Stimulated activated naive CD4-positive, alpha-beta T cell treated with Interleukin-2 at 50 U/mL for 16 hours (primary cell): ENCODE measurements around the gene DCST1.

Experiments used
- DNase-seq: peaks from one replicate; lab custom pipeline; 2025; lab: John Stamatoyannopoulos, UW

Gene DCST1

GRCh38 chr1:155052439-155053395 lies 19.1 kb downstream of the DCST1 start:
- no peak for DNase-seq

- DNase-seq: no peak
These were observed 20.0 kb downstream of the DCST1 start for GRCh38 chr1:155053531-155054105.

DNA sequence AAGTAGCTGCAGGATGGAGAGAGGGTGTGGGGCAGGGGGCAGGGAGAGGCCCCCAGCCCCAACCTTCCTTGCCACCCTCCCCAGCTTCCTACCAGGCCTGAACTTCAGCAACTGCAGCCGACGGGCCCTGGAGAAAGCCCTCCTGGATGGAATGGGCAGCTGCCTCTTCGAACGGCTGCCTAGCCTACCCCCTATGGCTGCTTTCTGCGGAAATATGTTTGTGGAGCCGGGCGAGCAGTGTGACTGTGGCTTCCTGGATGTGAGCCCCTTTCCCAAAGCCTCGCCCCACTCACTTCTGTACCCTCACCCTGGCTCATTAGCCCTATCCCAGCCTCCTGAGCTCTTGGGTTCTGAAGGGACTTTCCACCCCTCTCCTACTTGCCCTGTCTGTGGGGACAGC lies 23.5 kb downstream of the DCST1 start:
- no peak for DNase-seq

DNA sequence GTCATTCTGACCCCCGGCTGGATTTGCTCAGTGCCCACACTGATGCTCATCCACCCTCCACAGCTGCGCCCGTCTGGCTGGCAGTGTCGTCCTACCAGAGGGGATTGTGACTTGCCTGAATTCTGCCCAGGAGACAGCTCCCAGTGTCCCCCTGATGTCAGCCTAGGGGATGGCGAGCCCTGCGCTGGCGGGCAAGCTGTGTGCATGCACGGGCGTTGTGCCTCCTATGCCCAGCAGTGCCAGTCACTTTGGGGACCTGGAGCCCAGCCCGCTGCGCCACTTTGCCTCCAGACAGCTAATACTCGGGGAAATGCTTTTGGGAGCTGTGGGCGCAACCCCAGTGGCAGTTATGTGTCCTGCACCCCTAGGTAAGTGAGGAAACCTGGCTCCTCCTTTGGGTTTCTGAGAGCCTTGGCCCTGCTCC lies 24.2 kb downstream of the DCST1 start:
- DNase-seq: no peak

GRCh38 chr1:155060736-155061135 lies 27.1 kb downstream of the DCST1 start:
- no peak for DNase-seq

DNA sequence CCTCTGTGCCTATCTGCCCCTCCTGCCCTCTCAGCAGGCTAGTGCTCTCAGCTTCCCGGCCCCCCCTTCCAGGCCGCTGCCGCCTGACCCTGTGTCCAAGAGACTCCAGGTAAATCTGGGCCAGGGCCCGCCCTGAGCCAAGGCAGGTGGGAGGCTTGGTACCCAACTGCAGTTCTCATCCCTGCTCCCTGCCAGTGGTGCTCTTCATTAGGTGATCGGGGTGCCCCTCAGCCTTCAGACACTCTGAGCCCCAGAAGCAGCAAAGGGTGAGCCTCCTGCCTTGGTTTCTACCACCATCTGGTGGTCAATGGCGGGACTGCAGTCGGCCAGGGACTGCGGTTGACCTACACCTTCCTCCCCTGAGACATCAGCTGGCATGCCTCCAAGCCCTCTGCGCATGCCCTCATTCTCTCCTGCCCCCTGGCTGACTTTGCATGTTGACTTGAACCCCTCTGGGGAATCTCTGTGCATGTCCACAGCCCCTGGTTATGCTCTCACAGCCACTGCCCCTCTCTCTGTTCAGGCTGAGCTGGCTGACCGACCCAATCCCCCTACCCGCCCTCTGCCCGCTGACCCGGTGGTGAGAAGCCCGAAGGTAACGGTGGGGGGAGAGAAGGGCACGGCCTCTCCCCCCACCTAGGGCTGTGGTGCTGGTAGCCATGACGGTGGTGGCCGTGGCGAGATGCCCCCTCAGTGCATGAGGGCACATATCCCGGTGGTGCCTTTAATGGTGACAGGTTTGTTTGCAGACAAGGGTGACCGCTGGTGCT lies 27.9 kb downstream of the DCST1 start:
- DNase-seq: peak; percentile 90

DNA sequence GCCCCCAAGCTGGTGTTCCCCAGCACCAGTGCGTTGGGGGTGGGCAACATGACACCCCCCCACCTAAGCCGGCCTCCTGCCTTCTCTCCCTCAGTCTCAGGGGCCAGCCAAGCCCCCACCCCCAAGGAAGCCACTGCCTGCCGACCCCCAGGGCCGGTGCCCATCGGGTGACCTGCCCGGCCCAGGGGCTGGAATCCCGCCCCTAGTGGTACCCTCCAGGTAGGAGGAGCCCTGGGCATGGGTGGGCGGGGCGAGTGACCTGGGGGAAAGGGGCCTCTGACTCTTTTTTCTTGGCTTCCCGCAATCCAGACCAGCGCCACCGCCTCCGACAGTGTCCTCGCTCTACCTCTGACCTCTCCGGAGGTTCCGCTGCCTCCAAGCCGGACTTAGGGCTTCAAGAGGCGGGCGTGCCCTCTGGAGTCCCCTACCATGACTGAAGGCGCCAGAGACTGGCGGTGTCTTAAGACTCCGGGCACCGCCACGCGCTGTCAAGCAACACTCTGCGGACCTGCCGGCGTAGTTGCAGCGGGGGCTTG lies 28.6 kb downstream of the DCST1 start:
- no peak for DNase-seq

- peak; percentile 64 for DNase-seq
These were observed 29.2 kb downstream of the DCST1 start for GRCh38 chr1:155062702-155063411.

GRCh38 chr1:155063550-155064110 lies 30.0 kb downstream of the DCST1 start, which contains the start of gene EFNA4:
Gene EFNA4 (plus strand): TSS chr1:155063740. CDS start chr1:155063824, 84 bp downstream.
- DNase-seq: peak; percentile 83

DNA sequence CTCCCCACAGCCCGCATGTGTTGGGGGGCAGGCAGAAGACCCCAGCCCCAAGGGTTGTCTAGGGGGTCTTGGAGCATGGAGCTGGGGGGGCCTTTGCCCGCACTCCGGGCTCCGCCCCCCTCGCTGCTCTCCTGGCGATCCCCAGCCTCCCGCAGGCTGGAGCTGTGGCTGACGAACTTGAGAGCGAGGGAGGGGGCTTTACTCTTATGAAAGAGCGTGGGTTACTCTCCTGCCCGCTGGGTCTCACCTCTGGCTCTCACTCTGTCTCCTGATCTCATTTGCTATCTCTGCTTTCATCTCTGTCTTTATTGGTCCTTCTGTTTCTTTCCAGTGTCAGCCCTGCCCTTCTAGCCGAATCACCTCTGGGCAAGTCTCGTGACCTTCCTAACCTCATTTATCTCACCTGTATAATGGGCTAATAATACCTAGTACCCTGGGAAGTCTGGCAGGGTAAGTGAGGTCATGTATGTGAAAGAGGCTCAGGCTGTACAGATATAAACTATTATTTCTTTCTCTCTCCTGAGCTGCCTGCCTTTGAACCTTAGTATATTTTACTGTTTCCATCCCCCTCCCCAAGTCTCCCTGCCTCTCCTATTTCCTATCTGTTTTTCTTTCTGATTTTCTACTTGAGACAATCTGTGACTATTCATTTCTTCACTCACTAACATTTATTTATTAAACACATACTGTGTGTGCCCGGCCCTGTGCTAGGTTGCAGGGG lies 30.6 kb downstream of the DCST1 start:
- DNase-seq: peak; percentile 5

DNA sequence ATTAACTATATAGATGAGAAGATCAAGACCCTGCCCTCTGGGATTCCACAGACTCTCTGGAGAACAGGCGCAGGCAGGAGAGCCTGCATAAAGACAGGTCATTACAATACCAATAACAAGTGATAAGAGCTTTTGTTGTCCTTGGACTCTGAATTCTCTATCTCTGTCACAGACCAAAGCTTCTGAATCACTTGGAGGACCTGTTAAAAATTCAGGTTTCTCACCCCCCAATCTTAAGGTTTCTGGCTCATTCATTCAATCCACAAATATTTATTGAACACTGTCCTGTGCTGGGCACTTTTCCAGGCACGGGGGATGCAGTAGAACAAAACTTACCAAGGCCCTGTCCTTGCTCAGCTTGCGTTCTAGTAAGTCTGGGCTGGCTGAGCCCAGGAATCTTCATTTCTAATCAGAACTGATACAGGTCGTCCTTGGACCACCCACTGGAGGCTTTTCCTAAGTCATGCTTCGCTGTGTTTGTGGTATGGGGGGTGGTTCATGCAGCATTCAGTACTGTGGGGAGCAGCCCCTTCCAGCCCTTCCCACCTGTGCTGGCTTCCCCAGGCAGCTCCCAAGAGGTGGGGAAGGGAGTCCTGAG lies 31.3 kb downstream of the DCST1 start:
- DNase-seq: no peak

DNA sequence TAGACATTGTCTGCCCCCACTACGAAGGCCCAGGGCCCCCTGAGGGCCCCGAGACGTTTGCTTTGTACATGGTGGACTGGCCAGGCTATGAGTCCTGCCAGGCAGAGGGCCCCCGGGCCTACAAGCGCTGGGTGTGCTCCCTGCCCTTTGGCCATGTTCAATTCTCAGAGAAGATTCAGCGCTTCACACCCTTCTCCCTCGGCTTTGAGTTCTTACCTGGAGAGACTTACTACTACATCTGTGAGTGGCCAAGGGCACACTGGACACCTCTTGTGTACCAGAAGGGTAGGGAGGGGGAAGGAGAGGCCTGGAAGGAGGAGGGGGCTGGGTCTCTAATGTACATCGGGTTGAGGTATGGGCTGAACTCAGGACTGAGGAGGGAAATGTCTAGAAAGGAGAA lies 33.2 kb downstream of the DCST1 start:
- DNase-seq: no peak

- DNase-seq: no peak
These were observed 35.0 kb downstream of the DCST1 start for GRCh38 chr1:155068599-155068998.

- no peak for DNase-seq
These were observed 36.0 kb downstream of the DCST1 start for GRCh38 chr1:155069551-155070157.

- no peak for DNase-seq
These were observed 36.6 kb downstream of the DCST1 start for GRCh38 chr1:155070158-155070621.

GRCh38 chr1:155070721-155071569 lies 37.3 kb downstream of the DCST1 start:
- peak; percentile 74 for DNase-seq

DNA sequence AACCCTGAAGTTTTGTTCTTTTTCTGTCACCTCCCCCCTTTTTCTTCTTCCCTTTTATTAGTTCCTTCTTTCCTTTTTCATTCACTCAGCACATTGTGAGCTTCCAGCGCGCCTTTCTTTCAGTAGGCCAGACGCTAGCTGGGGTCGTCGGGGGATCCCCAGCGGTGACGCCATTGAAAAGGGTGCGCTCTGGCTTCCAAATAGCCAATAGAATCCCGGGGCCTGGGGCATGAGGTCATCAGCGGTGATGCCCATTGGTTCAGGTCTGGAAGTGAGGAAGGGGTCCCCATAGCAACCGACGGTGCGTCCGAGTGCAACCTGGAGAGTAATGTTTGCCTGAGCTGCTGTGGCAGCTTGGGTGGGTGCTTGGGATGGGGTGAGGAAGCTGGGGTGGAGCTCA lies 38.1 kb downstream of the DCST1 start:
- DNase-seq: no peak

DNA sequence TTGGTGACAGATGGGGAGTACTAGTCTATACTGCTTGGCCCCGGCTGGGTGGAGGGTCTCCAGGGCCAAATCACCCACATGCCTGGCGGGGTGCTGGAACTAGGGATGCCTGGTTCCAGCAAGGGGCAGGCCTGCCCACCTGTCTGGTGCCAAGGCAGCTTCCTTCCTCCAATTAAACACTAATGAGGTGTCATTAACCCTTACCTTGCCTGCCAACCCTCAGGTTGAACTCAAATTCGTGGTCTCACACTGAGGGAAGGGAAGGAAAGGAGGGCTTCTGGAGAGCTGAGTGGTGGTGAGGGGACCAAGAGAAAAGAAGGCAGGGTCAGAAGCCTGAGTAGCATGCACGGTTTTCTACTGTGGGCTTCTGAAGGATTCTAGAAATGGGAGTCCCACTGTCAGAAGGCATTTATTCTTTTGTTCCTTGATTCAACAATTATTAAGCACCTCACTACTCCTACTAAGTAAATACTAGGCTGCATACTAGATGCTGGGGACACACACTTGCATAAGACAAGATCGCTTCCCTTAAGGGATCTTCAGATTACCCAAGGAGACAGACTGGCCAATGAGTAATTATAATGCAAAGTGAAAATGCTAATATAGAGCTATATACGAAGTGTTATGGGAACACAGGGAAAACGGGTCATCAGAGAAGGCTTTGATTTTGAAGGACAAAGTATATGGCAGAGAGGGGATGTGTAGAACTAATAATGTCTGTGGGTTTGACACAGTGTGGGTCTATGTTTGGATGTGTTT lies 39.1 kb downstream of the DCST1 start:
- DNase-seq: no peak
